ENCODE results near the gene ACTL7B. TPM values are rescaled to one million over a fixed set of nuclear protein-coding genes. Genes with fewer than 3 reads are reported as not detected.

Gene ACTL7B
- total and polyA plus RNA-seq, 2 of the 4 experiments (the other 2 are of a cell fraction), result not detected

GRCh38 chr9:108883085-108883484 lies 27.3 kb upstream of the ACTL7B start:
- no peak overlapping the region for H3K27ac ChIP-seq (ENCODE audit: insufficient read depth, low read length)
- no peak for DNase-seq
- no peak overlapping the region for H3K14ac ChIP-seq (replicated peaks; ENCODE audit: low read depth, low read length)
- H4K91ac ChIP-seq (ENCODE audit: insufficient read depth, low read depth, low read length), result no peak overlapping the region
- H4K20me1 ChIP-seq (ENCODE audit: insufficient read depth, low read length), result no peaks in the 10 kb centered on the region
- no peaks in the 10 kb centered on the region for H3K79me1 ChIP-seq (ENCODE audit: low read depth in 1 of 2, low read length in 2 of 2)
- no peak overlapping the region for H2BK15ac ChIP-seq (ENCODE audit: low read depth, low read length)
- no peak overlapping the region for H3K4me3 ChIP-seq (ENCODE audit: insufficient read depth, low read depth, low read length)
- H3K4me2 ChIP-seq (ENCODE audit: low read depth, low read length), result no peak overlapping the region
- H3K56ac ChIP-seq (ENCODE audit: extremely low read depth, insufficient read depth, low read length), result no peak overlapping the region
- no peak overlapping the region for H2AK9ac ChIP-seq (replicated peaks; ENCODE audit: low read depth, low read length, poor library complexity)
- no peak for ATAC-seq (ENCODE audit: low read depth)
- ChIA-PET POLR2A (ENCODE audit: unreplicated experiment) (interaction anchor here (0.6 kb wide), 1 partner anchor 463 kb away, joined by 3 read pairs; no protein-coding TSS in a partner anchor), CTCF (interaction anchor here (0.6 kb wide), 1 partner anchor 598 kb away, joined by 3 read pairs; no protein-coding TSS in a partner anchor)
- no peak overlapping the region for H2BK5ac ChIP-seq (ENCODE audit: low read depth, low read length, poor library complexity, severe bottlenecking)
- no peak overlapping the region for H2AFZ ChIP-seq (replicated peaks; ENCODE audit: low read length, poor library complexity)
- in situ Hi-C loops (cut with MboI; ENCODE audit: low sequenced_read_pairs), result no loop called here
- H3K9me1 ChIP-seq (ENCODE audit: insufficient read depth, low read length), result peaks cover 3% of the 10 kb centered on the region; the same call in 1 of the 2 replicates
- no TSS peak for BruUV-seq (replicated peaks)
- H3K27me3 ChIP-seq (ENCODE audit: control insufficient read depth, insufficient read depth, low read length), result no peaks in the 10 kb centered on the region
- H3K18ac ChIP-seq (ENCODE audit: low read depth, low read length), result no peak overlapping the region
- dilution Hi-C loops (cut with HindIII; ENCODE audit: low sequenced_read_pairs, unreplicated experiment), result no loop called here
- H4K8ac ChIP-seq (ENCODE audit: low read depth in 2 of 2, low read length in 2 of 2), result no peak overlapping the region
- no peak overlapping the region for H2BK20ac ChIP-seq (ENCODE audit: low read depth, low read length)
- H4K5ac ChIP-seq (ENCODE audit: low read depth, low read length), result no peak overlapping the region
- no CpG with 5 or more reads among the region's 3 CpGs for WGBS, 2 experiments (ENCODE audit: extremely low coverage in 2 of 2, insufficient read length in 1 of 2)
- peaks cover 22% of the 10 kb centered on the region for H3K36me3 ChIP-seq (ENCODE audit: control insufficient read depth, insufficient read depth, low read length)
- H3K23ac ChIP-seq (ENCODE audit: low read depth, low read length), result no peak overlapping the region
- intact Hi-C loops (cut with micrococcal nuclease), result no loop called here
- TF ChIP-seq NFE2L2 (IDR thresholded peaks at IDR 0.05; ENCODE audit: low read depth, low read length) (no peak), MAFK (IDR thresholded peaks at IDR 0.05; ENCODE audit: low read depth, low read length) (no peak), CTCF (conservative IDR thresholded peaks at IDR 0.05; ENCODE audit: low read depth, low read length) (no peak), RFX5 (IDR thresholded peaks at IDR 0.05; ENCODE audit: low read depth, low read length) (no peak), MXI1 (IDR thresholded peaks at IDR 0.05; ENCODE audit: borderline replicate concordance, low read depth, low read length) (no peak), RCOR1 (IDR thresholded peaks at IDR 0.05; ENCODE audit: insufficient replicate concordance, low read length) (no peak), FOS (IDR thresholded peaks at IDR 0.05; ENCODE audit: low read depth, low read length) (no peak), ELK1 (IDR thresholded peaks at IDR 0.05; ENCODE audit: borderline replicate concordance, low read depth, low read length) (no peak), SMC3 (IDR thresholded peaks at IDR 0.05; ENCODE audit: low read depth, low read length) (no peak), RAD21 (IDR thresholded peaks at IDR 0.05; ENCODE audit: low read length) (no peak), BHLHE40 (IDR thresholded peaks at IDR 0.05; ENCODE audit: low read depth, low read length) (no peak), CHD1 (IDR thresholded peaks at IDR 0.05; ENCODE audit: low read depth, low read length) (no peak), USF2 (IDR thresholded peaks at IDR 0.05; ENCODE audit: low read depth, low read length) (no peak), CEBPB (IDR thresholded peaks at IDR 0.05; ENCODE audit: low read depth, low read length) (no peak), POLR2A (IDR thresholded peaks at IDR 0.05; ENCODE audit: low read depth, low read length) (no peak), MAZ (IDR thresholded peaks at IDR 0.05; ENCODE audit: borderline replicate concordance, low read depth, low read length) (no peak)
- H3K9me3 ChIP-seq (ENCODE audit: control insufficient read depth, insufficient read depth, low read length), result no peaks in the 10 kb centered on the region
- peaks cover 2% of the 10 kb centered on the region; the same call in 1 of the 2 replicates for H3K4me1 ChIP-seq (ENCODE audit: control insufficient read depth, insufficient read depth, low read length)
- no peak overlapping the region for H3K4ac ChIP-seq (ENCODE audit: low read depth, low read length)
- H2BK120ac ChIP-seq (ENCODE audit: low read depth, low read length), result no peak overlapping the region
- H3K9ac ChIP-seq (ENCODE audit: low read depth, low read length), result no peak overlapping the region
- no peak overlapping the region for H2AK5ac ChIP-seq (ENCODE audit: low read depth, low read length)

Data from IMR-90 (cell line).